Measurements from ENCODE around the gene ARMS2.

ARMS2 gene

DNA sequence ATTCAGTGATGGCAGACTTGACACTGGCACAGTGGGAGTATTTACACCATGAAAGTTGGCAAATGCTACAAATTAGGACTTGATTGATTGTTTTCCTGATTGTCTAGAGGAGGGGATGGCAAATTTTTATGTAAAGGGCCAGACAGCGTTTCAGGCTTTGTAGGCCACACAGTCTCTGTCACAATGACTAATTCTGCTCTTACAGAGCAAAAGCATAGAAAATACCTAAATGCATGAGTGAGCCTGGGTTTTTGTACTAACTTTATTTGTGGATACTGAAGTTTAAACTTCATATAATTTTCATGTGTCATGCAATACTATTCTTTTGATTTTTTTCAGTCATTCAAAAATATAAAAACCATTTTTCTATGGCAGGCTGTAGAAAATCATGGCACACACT, 9.0 kb upstream of the ARMS2 start:
- Histone ChIP-seq H3K27ac (no peak overlapping the region), H3K36me3 (no peaks in the 10 kb centered on the region), H3K9me3 (no peaks in the 10 kb centered on the region), H3K4me3 (ENCODE audit: low read depth in 1 of 2, low read length in 1 of 2) (no peak overlapping the region), H3K27me3 (peaks cover 57% of the 10 kb centered on the region), H3K4me1 (ENCODE audit: control insufficient read depth in 1 of 2, insufficient read depth in 1 of 2, low read depth in 1 of 2, low read length in 1 of 2) (no peaks in the 10 kb centered on the region)
- TF ChIP-seq, protein P1, sequence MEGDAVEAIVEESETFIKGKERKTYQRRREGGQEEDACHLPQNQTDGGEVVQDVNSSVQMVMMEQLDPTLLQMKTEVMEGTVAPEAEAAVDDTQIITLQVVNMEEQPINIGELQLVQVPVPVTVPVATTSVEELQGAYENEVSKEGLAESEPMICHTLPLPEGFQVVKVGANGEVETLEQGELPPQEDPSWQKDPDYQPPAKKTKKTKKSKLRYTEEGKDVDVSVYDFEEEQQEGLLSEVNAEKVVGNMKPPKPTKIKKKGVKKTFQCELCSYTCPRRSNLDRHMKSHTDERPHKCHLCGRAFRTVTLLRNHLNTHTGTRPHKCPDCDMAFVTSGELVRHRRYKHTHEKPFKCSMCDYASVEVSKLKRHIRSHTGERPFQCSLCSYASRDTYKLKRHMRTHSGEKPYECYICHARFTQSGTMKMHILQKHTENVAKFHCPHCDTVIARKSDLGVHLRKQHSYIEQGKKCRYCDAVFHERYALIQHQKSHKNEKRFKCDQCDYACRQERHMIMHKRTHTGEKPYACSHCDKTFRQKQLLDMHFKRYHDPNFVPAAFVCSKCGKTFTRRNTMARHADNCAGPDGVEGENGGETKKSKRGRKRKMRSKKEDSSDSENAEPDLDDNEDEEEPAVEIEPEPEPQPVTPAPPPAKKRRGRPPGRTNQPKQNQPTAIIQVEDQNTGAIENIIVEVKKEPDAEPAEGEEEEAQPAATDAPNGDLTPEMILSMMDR (IDR thresholded peaks at IDR 0.05), result no peak

GRCh38 chr10:122445904-122446303, 8.5 kb upstream of the ARMS2 start:
- Histone ChIP-seq H3K4me1 (ENCODE audit: control insufficient read depth in 1 of 2, insufficient read depth in 1 of 2, low read depth in 1 of 2, low read length in 1 of 2) (no peaks in the 10 kb centered on the region), H3K36me3 (no peaks in the 10 kb centered on the region), H3K4me3 (ENCODE audit: low read depth in 1 of 2, low read length in 1 of 2) (no peak overlapping the region), H3K27me3 (peaks cover 61% of the 10 kb centered on the region), H3K9me3 (no peaks in the 10 kb centered on the region), H3K27ac (no peak overlapping the region)
- TF ChIP-seq, protein P1 (IDR thresholded peaks at IDR 0.05), result no peak

DNA sequence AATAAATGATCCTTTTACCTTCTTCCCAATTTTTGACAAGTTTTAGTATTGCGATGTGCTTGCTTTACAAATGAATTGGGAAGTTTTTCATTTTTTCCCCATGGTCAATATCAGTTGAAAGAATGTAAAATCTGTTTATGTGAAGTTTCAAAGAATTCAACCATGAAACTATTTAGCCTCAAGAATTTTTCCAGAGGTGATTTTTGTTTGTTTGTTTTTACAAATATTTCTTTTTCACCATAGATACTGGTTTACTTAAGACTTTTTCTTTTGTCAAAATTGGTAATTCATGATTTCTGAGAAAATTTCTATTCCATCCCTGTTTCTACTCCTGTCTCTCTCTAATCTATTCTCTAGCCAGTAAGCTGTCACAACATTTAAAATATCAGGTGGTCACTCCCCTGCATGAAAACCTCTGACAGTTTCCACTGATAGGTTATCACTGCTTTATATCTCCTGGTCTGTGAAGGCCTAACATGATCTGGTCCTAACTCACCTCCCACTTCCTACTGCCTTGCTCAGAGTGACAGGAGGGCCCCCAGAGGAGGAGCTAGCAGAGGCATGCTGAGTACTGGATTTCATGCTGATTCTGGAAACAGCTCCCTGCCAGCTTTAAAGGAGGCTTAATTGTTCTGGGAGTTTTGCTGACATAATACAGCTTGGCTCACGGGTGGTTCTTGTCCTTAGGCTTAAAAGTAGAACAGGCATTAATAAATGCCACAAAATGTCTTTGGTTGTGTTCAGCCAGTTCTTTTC, 7.6 kb upstream of the ARMS2 start:
- TF ChIP-seq, protein P1 (IDR thresholded peaks at IDR 0.05), result no peak
- no peaks in the 10 kb centered on the region for H3K36me3 ChIP-seq
- H3K4me1 ChIP-seq (ENCODE audit: control insufficient read depth in 1 of 2, insufficient read depth in 1 of 2, low read depth in 1 of 2, low read length in 1 of 2), result no peaks in the 10 kb centered on the region
- no peak overlapping the region for H3K4me3 ChIP-seq (ENCODE audit: low read depth in 1 of 2, low read length in 1 of 2)
- peaks cover 64% of the 10 kb centered on the region for H3K27me3 ChIP-seq
- H3K9me3 ChIP-seq, result no peaks in the 10 kb centered on the region
- H3K27ac ChIP-seq, result no peak overlapping the region

GRCh38 chr10:122448600-122448999, 5.9 kb upstream of the ARMS2 start:
- no peak overlapping the region for H3K27ac ChIP-seq

DNA sequence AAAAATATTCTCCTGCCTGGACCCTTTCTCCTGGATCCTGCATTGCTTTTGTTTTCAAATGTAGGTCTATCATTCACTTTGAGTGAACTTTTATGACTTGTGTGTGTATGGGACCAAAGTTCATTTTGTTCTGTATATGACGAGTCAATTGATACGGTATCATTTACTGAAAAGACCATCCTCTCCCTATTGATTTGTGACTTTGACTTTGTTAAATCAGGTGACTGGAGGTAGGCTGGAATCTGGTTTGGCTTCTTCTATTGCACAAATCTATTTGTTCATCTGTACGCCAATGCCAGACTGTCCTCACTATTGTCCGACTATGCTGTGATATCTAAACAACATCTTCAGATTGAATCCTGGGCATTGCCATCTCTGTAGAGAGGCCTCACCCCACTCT, 5.3 kb upstream of the ARMS2 start:
- H3K9me3 ChIP-seq, result no peaks in the 10 kb centered on the region
- no peaks in the 10 kb centered on the region for H3K36me3 ChIP-seq
- H3K27me3 ChIP-seq, result peaks cover 64% of the 10 kb centered on the region
- H3K4me3 ChIP-seq (ENCODE audit: low read depth in 1 of 2, low read length in 1 of 2), result no peak overlapping the region
- H3K4me1 ChIP-seq (ENCODE audit: control insufficient read depth in 1 of 2, insufficient read depth in 1 of 2, low read depth in 1 of 2, low read length in 1 of 2), result no peaks in the 10 kb centered on the region
- no peak overlapping the region for H3K27ac ChIP-seq
- TF ChIP-seq, protein P1 (IDR thresholded peaks at IDR 0.05), result no peak

More at GRCh38 chr10:122448600-122448999, 5.9 kb upstream of the ARMS2 start:
- H3K36me3 ChIP-seq, result no peaks in the 10 kb centered on the region
- no peak overlapping the region for H3K4me3 ChIP-seq (ENCODE audit: low read depth in 1 of 2, low read length in 1 of 2)
- no peaks in the 10 kb centered on the region for H3K9me3 ChIP-seq
- TF ChIP-seq, protein P1 (IDR thresholded peaks at IDR 0.05), result no peak
- no peaks in the 10 kb centered on the region for H3K4me1 ChIP-seq (ENCODE audit: control insufficient read depth in 1 of 2, insufficient read depth in 1 of 2, low read depth in 1 of 2, low read length in 1 of 2)
- H3K27me3 ChIP-seq, result peaks cover 64% of the 10 kb centered on the region

All from neutrophil (primary cell).